ENCODE data around the gene KLHDC4. TPM values are rescaled to one million over a fixed set of nuclear protein-coding genes. Genes with fewer than 3 reads are reported as not detected.

Gene KLHDC4
- total RNA-seq, 1 experiment from 2014 or later = 26.4 TPM

DNA sequence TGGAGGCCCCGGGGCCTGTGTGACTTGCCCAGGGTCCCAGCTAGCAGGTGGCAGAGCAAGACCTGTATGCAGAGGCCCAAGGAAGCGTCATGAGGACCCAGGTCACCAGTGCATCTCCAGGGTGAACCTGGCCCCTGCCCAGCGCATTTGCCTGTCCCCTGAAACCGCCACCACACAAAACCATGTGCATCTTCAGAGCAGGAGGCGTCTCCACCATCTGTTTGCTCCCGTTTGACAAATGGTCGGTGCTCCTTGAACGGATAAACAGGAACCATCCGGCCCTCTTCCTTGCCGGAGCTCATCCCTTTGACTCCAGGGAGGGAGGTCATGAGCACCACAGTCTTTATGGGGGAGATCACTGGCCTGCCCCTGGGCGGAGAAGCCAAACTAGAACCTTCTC lies 101.0 kb downstream of the KLHDC4 start:
- no peak for DNase-seq (ENCODE audit: low read depth, low spot score)
- in situ Hi-C loops (cut with HindIII; ENCODE audit: low pct_unique_long_range_greater_than_20kb, low sequenced_read_pairs) = no loop called here

DNA sequence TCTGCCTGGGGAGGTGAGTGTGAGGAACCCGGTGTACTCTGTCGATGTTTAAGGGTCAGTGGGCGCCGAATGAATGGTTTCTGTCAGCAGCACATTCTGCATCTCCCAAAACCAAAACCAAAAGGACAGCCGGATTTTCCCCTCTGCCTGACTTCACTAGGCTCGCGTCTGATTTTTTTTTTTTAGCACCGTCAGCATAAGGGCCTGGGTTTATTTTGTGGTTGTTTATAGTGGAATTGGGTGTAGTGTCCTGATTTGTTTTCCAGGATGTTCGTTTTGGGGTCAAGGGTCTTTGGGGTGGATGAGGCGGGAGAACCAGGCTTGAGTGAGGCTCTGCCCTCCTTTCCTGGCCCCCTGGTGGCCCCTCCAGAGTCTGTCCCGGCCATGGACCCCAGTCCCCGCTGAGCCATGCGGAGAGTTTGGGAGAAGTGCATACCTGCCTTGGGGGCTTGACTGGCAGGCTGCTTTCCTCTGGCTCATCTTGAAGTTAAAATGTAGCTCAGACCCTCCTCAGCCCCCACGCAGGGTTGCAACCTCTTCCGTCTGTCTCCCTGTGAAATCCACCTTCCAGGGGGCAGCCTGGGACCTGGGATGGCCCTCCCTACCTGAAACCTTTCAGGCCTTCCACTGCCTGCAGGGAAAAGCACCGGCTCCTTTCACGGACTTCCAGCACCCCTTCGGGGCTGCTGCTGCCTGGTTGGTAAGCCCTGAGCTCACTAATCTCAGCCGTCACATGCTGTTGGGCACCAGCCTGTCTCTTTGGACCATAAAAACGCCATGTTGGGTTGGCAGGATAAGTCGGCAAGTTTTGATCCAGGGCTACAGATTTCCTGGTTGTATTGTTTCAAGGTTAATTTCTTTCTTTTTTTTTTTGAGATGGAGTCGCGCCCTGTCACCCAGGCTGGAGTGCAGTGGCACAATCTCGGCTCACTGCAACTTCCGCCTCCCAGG lies 103.3 kb downstream of the KLHDC4 start:
- in situ Hi-C loops (cut with HindIII; ENCODE audit: low pct_unique_long_range_greater_than_20kb, low sequenced_read_pairs) = no loop called here

DNA sequence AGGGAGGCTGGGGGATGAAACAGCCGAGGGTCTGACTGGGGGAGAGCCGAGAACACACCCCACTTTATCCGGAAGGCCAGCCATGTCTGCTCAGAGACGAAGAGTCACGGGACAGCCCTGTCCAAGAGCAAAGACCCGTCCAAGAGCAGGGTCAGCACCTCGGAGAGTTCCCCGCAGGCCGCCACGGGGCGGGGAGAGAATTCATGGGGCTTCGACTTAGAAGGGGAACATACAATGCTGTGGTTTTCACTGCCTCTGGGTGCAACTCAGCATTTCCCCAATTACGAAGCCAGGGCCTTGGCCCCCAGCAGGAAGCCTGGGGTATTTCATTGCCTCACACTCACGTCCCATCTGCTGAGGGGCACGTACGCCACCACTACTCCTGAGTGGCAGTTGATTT lies 104.2 kb downstream of the KLHDC4 start:
- in situ Hi-C loops (cut with HindIII; ENCODE audit: low pct_unique_long_range_greater_than_20kb, low sequenced_read_pairs) = no loop called here
- no peak for DNase-seq (ENCODE audit: low read depth, low spot score)

More for the DNA sequence above, 103.3 kb downstream of the KLHDC4 start:
- DNase-seq (ENCODE audit: low read depth, low spot score) = no peak

DNA sequence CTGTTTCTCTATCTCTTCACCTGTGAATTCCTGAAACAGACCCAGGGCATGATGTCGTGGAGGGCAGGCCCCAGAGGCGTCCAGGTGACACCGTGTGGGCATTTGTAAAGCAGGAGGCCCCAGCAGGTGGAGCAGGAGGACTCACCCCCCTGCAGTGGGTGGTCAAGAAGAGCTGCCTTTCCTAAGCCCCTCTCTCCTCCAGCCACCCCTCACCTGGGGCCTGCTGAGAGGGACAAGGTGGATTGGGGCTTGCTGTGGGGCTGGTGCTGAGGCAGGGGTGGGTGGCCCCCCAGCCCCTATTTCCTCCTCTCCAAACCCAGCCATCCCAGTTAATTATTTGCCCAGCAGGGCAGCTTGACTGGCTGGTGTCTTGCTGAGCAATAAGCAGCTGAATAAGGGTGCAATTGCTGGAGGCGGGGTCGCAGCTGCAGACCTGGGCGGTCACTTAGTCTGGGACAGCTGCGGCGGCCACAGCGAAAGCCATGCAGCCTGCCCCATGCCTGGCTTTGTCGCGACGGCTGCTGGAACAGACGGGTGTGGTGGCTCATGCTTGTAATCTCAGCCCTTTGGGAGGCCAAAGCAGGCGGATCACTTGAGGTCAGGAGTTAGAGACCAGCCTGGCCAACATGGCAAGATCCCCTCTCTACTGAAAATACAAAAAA lies 107.1 kb downstream of the KLHDC4 start:
- in situ Hi-C loops (cut with HindIII; ENCODE audit: low pct_unique_long_range_greater_than_20kb, low sequenced_read_pairs) = no loop called here
- DNase-seq (ENCODE audit: low read depth, low spot score) = no peak

Other genes with a start within 250 kb of the KLHDC4 start
- 2.6 and 4.0 TPM in 2 replicates for gene JPH3, start 163.5 kb downstream of the KLHDC4 start, total RNA-seq (2014; rRNA removed; shearing (Covaris generic))
- gene SLC7A5, start 103.5 kb upstream of the KLHDC4 start, total RNA-seq (2014; rRNA removed; shearing (Covaris generic)) = 190 and 226 TPM in 2 replicates
- gene CA5A, start 170.5 kb upstream of the KLHDC4 start, total RNA-seq (2014; rRNA removed; shearing (Covaris generic)) = not detected in 2 replicates
- 13.6 and 14.6 TPM in 2 replicates for gene BANP, start 185.4 kb upstream of the KLHDC4 start, total RNA-seq (2014; rRNA removed; shearing (Covaris generic))

All from SK-MEL-5 (cell line).